Sigmoid colon (tissue), 7 donors: ENCODE results near the gene SP7. TPM values are rescaled to one million over a fixed set of nuclear protein-coding genes. Genes with fewer than 3 reads are reported as not detected.
A peak's percentile ranks its signal among the peaks of the same experiment; 100 is the strongest.

ENCODE experiments used
- DNase-seq: peaks from one replicate; pipeline ENCODE4 v3.0.0-alpha.2; 2019
- H3K27ac ChIP-seq, 4 donors: fragments of 200-600 bp; sonication (generic); one replicate each; pipeline ENCODE4 v1.5.1; 2016 to 2019; ENCODE audit warnings: mild to moderate bottlenecking in 1 of 4
- H3K27me3 ChIP-seq, 3 donors: fragments of 200-600 bp; sonication (generic); one replicate each; pipeline ENCODE4 v1.5.1; 2019; ENCODE audit warnings: mild to moderate bottlenecking in 1 of 3
- H3K36me3 ChIP-seq, 4 donors: fragments of 200-600 bp; sonication (generic); one replicate each; pipeline ENCODE4 v1.5.1; 2016 to 2019
- H3K4me1 ChIP-seq, 4 donors: fragments of 200-600 bp; sonication (generic); one replicate each; pipeline ENCODE4 v1.5.1; 2017 to 2019
- H3K4me3 ChIP-seq, 4 donors: fragments of 200-600 bp; sonication (generic); one replicate each; pipeline ENCODE4 v1.5.1; 2017 to 2019; ENCODE audit warnings: mild to moderate bottlenecking in 2 of 4, moderate library complexity in 1 of 4
- H3K9me3 ChIP-seq, 4 donors: fragments of 200-600 bp in 3 of 4; sonication (generic) in 3 of 4; one replicate each; pipeline versions ENCODE4 v1.5.1 to v1.6.1; 2013 to 2019
- CTCF ChIP-seq, 4 experiments: fragments of 450-650 bp in 3 of 4; fragments of 200-600 bp in 1 of 4; IDR thresholded peaks; one replicate each; pipeline ENCODE4 v1.5.1; 2016 to 2019; ENCODE audit warnings: antibody characterized with exemption in 4 of 4, mild to moderate bottlenecking in 3 of 4, moderate library complexity in 2 of 4
- EP300 ChIP-seq, 4 donors: sonication (generic); formaldehyde crosslinking; IDR thresholded peaks; one replicate each; pipeline ENCODE4 v1.6.1; 2017; ENCODE audit warnings: antibody characterized with exemption in 4 of 4
- POLR2A ChIP-seq, 2 donors: fragments of 450-650 bp; IDR thresholded peaks; one replicate each; pipeline ENCODE4 v1.6.1; 2016; ENCODE audit warnings: antibody characterized with exemption in 2 of 2, mild to moderate bottlenecking in 2 of 2, moderate library complexity in 2 of 2
- POLR2AphosphoS5 ChIP-seq, 4 donors: sonication (generic); formaldehyde crosslinking; IDR thresholded peaks; one replicate each; pipeline ENCODE4 v1.6.1; 2017; ENCODE audit warnings: antibody characterized with exemption in 4 of 4
- WGBS, 2 donors: extraction: QIAGEN DNeasy Blood & Tissue Kit; methylation state at CpG; one replicate each; pipeline ENCODE4 v1.1.7; 2013; 5-methylcytosine and 5-hydroxymethylcytosine counted together
- intact Hi-C: fragments of 100-400 bp; cut with DNase I; formaldehyde crosslinking; loops from one replicate; pipeline ENCODE4 v1.15.1; 2023
- polyA plus RNA-seq, 3 donors: library from polyadenylated mRNA; stranded (reverse); fragments of 200-250 nt; gene quantifications; one replicate each; pipeline ENCODE4 v1.2.3, GENCODE V29; 2013
- total RNA-seq, 4 donors: library from RNA; depleted of rRNA; stranded (reverse); fragments of >200 nt; gene quantifications; one replicate each; pipeline ENCODE4 v1.1.0, GENCODE V29; 2016
- donor health status: healthy with polysubstance abuse.
- donor health status: Bipolar disorder and iron deficiency.
- donor health status: healthy.

Gene SP7
- total and polyA plus RNA-seq, 7 donors, result not detected

- peaks cover 20 to 81% (median 36%) of the 10 kb centered on the region in 4 donors for H3K36me3 ChIP-seq
- DNase-seq, result no peak
- H3K27ac ChIP-seq, result no peak overlapping the region
- no peak overlapping the region for H3K4me3 ChIP-seq
- H3K9me3 ChIP-seq, result no peaks in the 10 kb centered on the region
- TF ChIP-seq EP300 (IDR thresholded peaks at IDR 0.05), result no peak
- TF ChIP-seq CTCF (IDR thresholded peaks at IDR 0.05), result no peak
- TF ChIP-seq POLR2AphosphoS5 (IDR thresholded peaks at IDR 0.05), result no peak
- no peak for TF ChIP-seq POLR2A (IDR thresholded peaks at IDR 0.05)
- intact Hi-C loops, result no loop called here
- 51 to 62% methylated on average over 3 of the region's 3 CpGs for WGBS, 2 donors
- H3K4me1 ChIP-seq, result no peaks in the 10 kb centered on the region
- H3K27me3 ChIP-seq, result no peaks in the 10 kb centered on the region
Measured at GRCh38 chr12:53313996-53314395, 22.2 kb downstream of the SP7 start.

DNA sequence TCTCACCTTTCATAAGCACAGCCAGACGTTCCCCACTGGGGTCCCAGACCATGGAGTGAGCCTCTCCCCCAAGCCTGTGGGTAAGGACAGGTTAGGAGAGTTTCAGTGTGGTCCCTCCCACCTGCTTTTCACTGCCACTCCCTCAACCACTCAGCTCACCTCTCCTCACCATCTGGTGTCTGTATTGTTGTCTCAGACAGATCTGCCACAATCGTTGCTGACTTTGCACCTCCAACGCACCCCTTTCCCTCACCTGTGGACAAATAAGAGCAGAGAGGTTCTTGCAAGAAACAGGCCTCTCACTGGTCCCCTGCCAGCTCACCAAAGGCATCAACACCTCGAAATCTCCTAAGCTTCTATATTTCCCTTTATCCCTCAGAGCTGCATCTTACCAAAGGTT is 27.9 kb downstream of the SP7 start:
- DNase-seq, result no peak
- Histone ChIP-seq H3K4me3 (no peak overlapping the region), H3K36me3 (peaks cover 42 to 85% (median 47%) of the 10 kb centered on the region in 4 donors), H3K4me1 (no peaks in the 10 kb centered on the region), H3K9me3 (no peaks in the 10 kb centered on the region), H3K27me3 (no peaks in the 10 kb centered on the region), H3K27ac (no peak overlapping the region)
- TF ChIP-seq POLR2A (IDR thresholded peaks at IDR 0.05) (no peak), CTCF (IDR thresholded peaks at IDR 0.05) (no peak), POLR2AphosphoS5 (IDR thresholded peaks at IDR 0.05) (no peak), EP300 (IDR thresholded peaks at IDR 0.05) (no peak)
- intact Hi-C loops, result no loop called here
- 67 to 76% methylated on average over 4 of the region's 4 CpGs for WGBS, 2 donors

- intact Hi-C loops, result no loop called here
- TF ChIP-seq POLR2A (IDR thresholded peaks at IDR 0.05), result no peak
- TF ChIP-seq POLR2AphosphoS5 (IDR thresholded peaks at IDR 0.05), result no peak
- TF ChIP-seq CTCF (IDR thresholded peaks at IDR 0.05), result no peak
- no peak for TF ChIP-seq EP300 (IDR thresholded peaks at IDR 0.05)
- Histone ChIP-seq H3K36me3 (peaks cover 42 to 94% (median 53%) of the 10 kb centered on the region in 4 donors), H3K27ac (no peak overlapping the region), H3K27me3 (no peaks in the 10 kb centered on the region), H3K4me1 (peaks cover 0 to 10% (median 7%) of the 10 kb centered on the region in 4 donors), H3K4me3 (no peak overlapping the region), H3K9me3 (no peaks in the 10 kb centered on the region)
- no peak for DNase-seq
- 96 to 97% methylated on average over 10 of the region's 10 CpGs for WGBS, 2 donors
Measured at GRCh38 chr12:53306826-53307225, 29.3 kb downstream of the SP7 start.

- H3K36me3 ChIP-seq, result peaks cover 25 to 72% (median 37%) of the 10 kb centered on the region in 4 donors
- no peaks in the 10 kb centered on the region for H3K27me3 ChIP-seq
- WGBS, 2 donors, result 90 to 94% methylated on average over 5 of the region's 5 CpGs
- no peak overlapping the region for H3K27ac ChIP-seq
- DNase-seq, result no peak
- no peak overlapping the region for H3K4me3 ChIP-seq
- H3K9me3 ChIP-seq, result no peaks in the 10 kb centered on the region
- H3K4me1 ChIP-seq, result peaks cover 0 to 38% (median 31%) of the 10 kb centered on the region in 4 donors
- TF ChIP-seq CTCF (IDR thresholded peaks at IDR 0.05) (no peak), EP300 (IDR thresholded peaks at IDR 0.05) (no peak), POLR2AphosphoS5 (IDR thresholded peaks at IDR 0.05) (no peak), POLR2A (IDR thresholded peaks at IDR 0.05) (no peak)
- intact Hi-C loops, result no loop called here
Measured at GRCh38 chr12:53302903-53303302, 33.3 kb downstream of the SP7 start.

DNA sequence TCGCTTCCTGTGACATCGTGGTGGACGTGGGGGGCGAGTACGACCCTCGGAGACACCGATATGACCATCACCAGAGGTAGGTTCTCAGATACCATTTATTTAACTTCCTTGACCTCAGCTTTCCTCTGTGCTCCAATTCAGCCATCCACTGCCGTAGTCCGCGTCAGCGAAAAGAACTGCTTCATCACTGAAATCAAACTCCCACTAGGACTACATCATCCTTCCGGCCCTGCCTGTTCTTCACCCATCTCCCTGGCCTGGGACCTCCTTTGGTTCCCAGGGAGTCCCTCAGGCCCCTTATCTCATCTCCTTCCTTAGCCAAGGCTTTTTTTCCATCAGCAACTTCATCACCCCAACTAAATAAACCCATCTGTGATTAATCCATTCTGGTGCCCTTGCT is 36.0 kb downstream of the SP7 start:
- TF ChIP-seq POLR2AphosphoS5 (IDR thresholded peaks at IDR 0.05) (no peak), CTCF (IDR thresholded peaks at IDR 0.05) (no peak), POLR2A (IDR thresholded peaks at IDR 0.05) (no peak), EP300 (IDR thresholded peaks at IDR 0.05) (no peak)
- Histone ChIP-seq H3K27me3 (no peaks in the 10 kb centered on the region), H3K27ac (peak overlapping the region; percentile 75 to 80 (median 78)), H3K4me1 (peaks cover 0 to 58% (median 50%) of the 10 kb centered on the region in 4 donors), H3K36me3 (peaks cover 0 to 56% (median 13%) of the 10 kb centered on the region in 4 donors), H3K4me3 (peak overlapping the region; percentile 70 to 83 (median 76)), H3K9me3 (no peaks in the 10 kb centered on the region)
- intact Hi-C loops, result no loop called here
- DNase-seq, result no peak
- WGBS, 2 donors, result 3% methylated on average over 12 of the region's 12 CpGs
